Sigmoid colon (tissue), 4 donors: ENCODE data around the gene PARD3.

Experiments used
- CTCF ChIP-seq, 4 experiments: fragments of 450-650 bp in 3 of 4; fragments of 200-600 bp in 1 of 4; IDR thresholded peaks; one replicate each; pipeline ENCODE4 v1.5.1; 2016 to 2019; ENCODE audit warnings: antibody characterized with exemption in 4 of 4, mild to moderate bottlenecking in 3 of 4, moderate library complexity in 2 of 4
- EP300 ChIP-seq, 4 donors: sonication (generic); formaldehyde crosslinking; IDR thresholded peaks; one replicate each; pipeline ENCODE4 v1.6.1; 2017; ENCODE audit warnings: antibody characterized with exemption in 4 of 4
- POLR2A ChIP-seq, 2 donors: fragments of 450-650 bp; IDR thresholded peaks; one replicate each; pipeline ENCODE4 v1.6.1; 2016; ENCODE audit warnings: antibody characterized with exemption in 2 of 2, mild to moderate bottlenecking in 2 of 2, moderate library complexity in 2 of 2

- no peak for TF ChIP-seq EP300 (IDR thresholded peaks at IDR 0.05)
- no peak for TF ChIP-seq CTCF (IDR thresholded peaks at IDR 0.05)
- no peak for TF ChIP-seq POLR2A (IDR thresholded peaks at IDR 0.05)
These were observed 651.8 kb downstream of the PARD3 start for GRCh38 chr10:34163075-34163905.
